Kidney epithelial cell (primary cell): ENCODE data around the gene PPARG. TPM values are rescaled to one million over a fixed set of nuclear protein-coding genes. Genes with fewer than 3 reads are reported as not detected.

Experiments
- DNase-seq: peaks from one replicate; pipeline ENCODE4 v3.0.0-alpha.2; 2010; ENCODE audit warnings: low read depth
- H3K27me3 ChIP-seq: 2 replicates; pipeline ENCODE4 v1.6.0; 2011; ENCODE audit warnings: low read length; ENCODE audit not compliant: control insufficient read depth, insufficient read depth
- H3K36me3 ChIP-seq: 2 replicates; pipeline ENCODE4 v1.5.1; 2011; ENCODE audit warnings: low read length; ENCODE audit not compliant: control insufficient read depth, insufficient read depth
- H3K4me3 ChIP-seq: 2 replicates; pipeline ENCODE4 v1.5.1; 2011; ENCODE audit warnings: low read depth, mild to moderate bottlenecking, control low read depth, low read length
- total RNA-seq: library from RNA; depleted of rRNA; stranded (reverse); fragments of >200 nt; gene quantifications from 2 replicates; pipeline ENCODE4 v1.2.3, GENCODE V29; 2015
- TF ChIP-seq, protein P1 (sequence below): IDR thresholded peaks from 2 replicates; pipeline ENCODE4 v1.5.1; 2011; ENCODE audit warnings: mild to moderate bottlenecking, moderate library complexity, low read length, control low read depth, inconsistent platforms; ENCODE audit not compliant: insufficient read depth, poor library complexity, severe bottlenecking

Gene PPARG
- total RNA-seq, 1 donor from 2014 or later, result 14.7 TPM

DNA sequence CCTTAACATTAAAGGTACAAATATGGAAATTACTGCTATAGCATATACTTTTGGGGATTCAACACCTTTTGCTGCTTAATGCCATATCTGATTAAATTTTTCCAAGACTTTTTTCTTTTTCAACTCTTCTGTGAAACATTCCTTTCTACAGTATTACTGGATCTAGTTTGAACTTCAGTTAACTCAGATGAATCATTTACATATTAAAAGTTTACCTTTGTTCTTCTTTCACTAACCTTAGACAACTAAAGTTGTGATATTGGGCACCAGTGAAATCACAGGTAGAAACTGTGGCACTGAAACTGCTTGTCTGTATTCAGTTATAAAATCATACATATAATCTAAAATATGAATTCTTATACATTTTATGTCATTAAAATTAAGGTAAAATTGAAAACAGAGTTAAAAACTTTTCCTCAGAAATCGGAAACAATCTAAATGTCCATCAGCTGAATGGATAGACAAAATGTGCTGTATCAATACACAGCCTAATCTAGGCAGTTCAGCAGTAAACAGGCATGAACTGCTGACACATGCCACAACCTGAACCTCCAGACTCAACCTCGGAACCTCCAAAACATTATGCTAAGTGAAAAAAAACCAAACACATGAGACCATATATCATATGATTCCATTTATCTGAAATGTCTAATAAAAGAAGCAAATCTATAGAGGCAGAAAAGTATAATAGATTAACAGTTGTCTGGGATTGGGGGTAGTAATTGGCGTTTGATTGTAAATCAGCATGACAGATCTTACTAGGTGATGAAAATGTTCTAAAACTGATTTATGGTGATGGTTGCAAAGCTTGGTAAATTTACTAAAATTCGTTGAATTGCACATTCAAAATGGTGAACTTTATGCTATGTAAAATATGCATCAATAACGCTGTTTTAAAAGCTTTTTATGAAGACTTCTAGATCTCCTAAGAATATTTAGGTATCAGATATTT lies 50.0 kb downstream of the PPARG start:
- H3K27me3 ChIP-seq, result no peaks in the 10 kb centered on the region
- H3K36me3 ChIP-seq, result no peaks in the 10 kb centered on the region
- no peak overlapping the region for H3K4me3 ChIP-seq
- TF ChIP-seq, protein P1, sequence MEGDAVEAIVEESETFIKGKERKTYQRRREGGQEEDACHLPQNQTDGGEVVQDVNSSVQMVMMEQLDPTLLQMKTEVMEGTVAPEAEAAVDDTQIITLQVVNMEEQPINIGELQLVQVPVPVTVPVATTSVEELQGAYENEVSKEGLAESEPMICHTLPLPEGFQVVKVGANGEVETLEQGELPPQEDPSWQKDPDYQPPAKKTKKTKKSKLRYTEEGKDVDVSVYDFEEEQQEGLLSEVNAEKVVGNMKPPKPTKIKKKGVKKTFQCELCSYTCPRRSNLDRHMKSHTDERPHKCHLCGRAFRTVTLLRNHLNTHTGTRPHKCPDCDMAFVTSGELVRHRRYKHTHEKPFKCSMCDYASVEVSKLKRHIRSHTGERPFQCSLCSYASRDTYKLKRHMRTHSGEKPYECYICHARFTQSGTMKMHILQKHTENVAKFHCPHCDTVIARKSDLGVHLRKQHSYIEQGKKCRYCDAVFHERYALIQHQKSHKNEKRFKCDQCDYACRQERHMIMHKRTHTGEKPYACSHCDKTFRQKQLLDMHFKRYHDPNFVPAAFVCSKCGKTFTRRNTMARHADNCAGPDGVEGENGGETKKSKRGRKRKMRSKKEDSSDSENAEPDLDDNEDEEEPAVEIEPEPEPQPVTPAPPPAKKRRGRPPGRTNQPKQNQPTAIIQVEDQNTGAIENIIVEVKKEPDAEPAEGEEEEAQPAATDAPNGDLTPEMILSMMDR, result no peak
- no peak for DNase-seq

DNA sequence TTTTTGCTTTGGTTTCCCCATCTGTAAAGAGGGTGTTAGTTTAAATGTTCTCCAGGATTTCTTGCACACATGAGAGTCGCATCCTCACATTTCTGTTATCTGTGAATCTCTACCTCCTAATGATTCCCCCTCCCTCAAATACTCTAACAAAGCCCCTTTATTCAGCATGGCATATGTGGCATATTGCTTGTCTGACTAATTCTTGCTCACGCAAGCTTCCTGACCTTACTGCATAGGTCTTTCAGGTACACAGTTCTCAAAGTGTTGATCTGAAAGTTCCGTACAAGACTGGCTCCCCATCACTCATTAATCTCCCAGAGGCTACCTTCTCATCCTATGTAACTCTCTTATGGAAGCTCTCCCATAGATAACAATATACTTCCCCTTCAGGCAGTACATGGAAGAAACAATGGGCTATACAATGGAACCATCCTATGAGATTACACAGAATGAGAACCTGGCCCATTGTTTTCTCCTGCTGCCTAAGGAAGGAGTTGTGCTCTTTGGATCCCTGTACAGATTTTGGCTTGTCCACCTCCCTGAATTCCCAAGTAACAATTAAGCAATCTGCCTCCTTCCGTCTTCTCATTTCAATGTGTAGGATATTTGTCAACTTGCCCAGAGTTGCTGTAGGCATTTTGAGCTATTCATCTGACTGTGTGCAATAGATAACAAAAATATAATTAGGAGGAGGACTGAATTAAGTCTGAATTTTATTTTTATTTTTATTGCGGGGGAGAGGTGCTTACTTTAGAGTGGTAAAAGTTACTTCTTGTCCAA lies 51.0 kb downstream of the PPARG start:
- Histone ChIP-seq H3K36me3 (no peaks in the 10 kb centered on the region), H3K27me3 (no peaks in the 10 kb centered on the region), H3K4me3 (no peak overlapping the region)
- TF ChIP-seq, protein P1, result no peak
- DNase-seq, result no peak

DNA sequence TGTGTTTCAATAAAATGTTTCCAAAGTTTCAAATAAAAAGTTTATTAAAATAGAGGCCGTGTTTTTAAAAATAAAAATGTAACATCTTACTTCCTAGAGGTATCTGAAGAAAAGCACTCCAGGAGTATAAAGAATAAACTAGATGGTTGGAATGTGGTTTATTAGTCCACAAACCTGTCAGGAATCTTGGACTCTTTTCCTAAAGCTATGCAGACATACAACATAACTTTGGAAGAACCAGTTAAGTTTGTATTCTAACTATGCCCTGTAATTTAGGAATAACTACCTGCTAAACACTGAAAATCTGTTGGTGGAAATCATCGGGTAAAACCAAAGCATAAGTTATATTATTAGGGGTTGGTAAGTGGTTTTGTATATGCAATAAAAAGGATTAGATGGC lies 51.6 kb downstream of the PPARG start:
- TF ChIP-seq, protein P1, result no peak
- H3K36me3 ChIP-seq, result no peaks in the 10 kb centered on the region
- H3K27me3 ChIP-seq, result no peaks in the 10 kb centered on the region
- no peak overlapping the region for H3K4me3 ChIP-seq
- no peak for DNase-seq

DNA sequence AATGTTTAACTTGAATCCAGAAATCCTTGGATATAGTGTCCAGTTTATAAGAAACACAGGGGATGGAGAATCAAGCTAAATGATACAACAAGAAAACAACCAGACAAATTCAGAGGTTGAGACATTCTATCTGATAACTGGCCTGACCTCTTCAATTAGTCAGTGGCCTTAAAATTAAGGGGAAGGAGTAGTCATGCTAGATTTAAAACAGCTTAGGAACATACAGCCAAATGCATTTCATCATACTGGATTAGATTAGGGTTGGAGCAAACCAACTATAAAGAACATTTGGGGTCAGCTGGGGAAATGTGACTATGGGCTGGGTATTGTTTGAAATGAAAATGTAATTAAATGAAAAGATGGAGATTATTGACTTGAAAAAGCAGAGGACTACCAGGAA lies 53.3 kb downstream of the PPARG start:
- no peak for DNase-seq
- Histone ChIP-seq H3K4me3 (no peak overlapping the region), H3K27me3 (no peaks in the 10 kb centered on the region)

DNA sequence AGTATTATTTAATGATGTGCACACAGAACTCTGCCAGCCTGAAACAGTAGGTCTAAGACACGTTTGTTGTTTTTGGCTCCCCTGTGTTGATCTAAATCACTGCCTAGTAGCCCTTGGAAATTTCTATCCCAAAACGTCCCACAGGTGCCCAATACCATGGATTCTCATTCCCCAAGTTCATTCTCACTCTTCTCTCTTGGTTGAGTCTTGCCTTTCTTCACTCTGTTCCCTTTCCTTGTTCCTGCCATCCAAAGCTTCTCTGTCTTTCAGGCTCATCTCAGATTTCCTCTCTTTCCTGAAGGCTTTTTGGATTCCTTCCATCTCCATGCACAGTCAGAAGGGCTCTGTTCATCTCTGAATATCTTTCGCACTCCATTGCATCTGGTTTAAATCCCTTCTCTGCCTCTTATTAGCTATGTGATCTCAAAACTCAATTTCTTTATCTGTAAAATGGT lies 54.2 kb downstream of the PPARG start:
- Histone ChIP-seq H3K27me3 (no peaks in the 10 kb centered on the region), H3K4me3 (no peak overlapping the region), H3K36me3 (no peaks in the 10 kb centered on the region)
- TF ChIP-seq, protein P1, result no peak
- no peak for DNase-seq

More for the DNA sequence above, 53.3 kb downstream of the PPARG start:
- TF ChIP-seq, protein P1, result no peak
- H3K36me3 ChIP-seq, result no peaks in the 10 kb centered on the region
